Measurements from ENCODE around the gene PRDM15. TPM values are rescaled to one million over a fixed set of nuclear protein-coding genes. Genes with fewer than 3 reads are reported as not detected.

The PRDM15 gene
- total RNA-seq, 4 donors from 2014 or later: 6.4 to 88.4 (median 21.1) TPM

DNA sequence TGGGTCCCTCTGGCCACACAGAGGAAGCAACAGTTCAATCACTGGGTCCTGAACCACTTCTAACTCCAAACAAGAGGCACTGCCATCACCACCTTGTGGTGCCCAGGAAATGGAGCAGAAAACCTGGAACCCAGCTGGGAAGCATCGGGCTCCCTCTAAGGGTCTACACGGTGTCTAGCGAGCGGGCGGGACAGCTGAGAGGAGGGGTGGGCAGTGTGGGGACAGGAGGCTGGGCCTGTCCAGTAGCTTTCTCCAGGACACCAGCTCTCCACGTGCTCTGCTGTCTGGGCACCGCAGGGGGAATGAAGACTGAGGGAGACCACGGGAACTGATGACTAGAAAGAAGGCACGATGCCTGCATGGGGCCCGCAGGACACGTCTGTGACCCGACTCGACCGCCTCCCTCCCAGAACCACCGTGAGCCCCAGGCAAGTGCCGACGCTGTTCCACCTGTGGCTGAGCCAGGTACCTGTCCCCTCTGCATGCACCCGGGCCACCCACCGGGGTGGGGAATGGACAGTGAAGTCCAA lies 5.4 kb upstream of the PRDM15 start:
- no peak for DNase-seq
- H3K27ac ChIP-seq: no peak overlapping the region
- 96% methylated on average over 19 of the region's 19 CpGs; no CpG with 5 or more reads in 1 of the 2 donors for WGBS, 2 donors (ENCODE audit: low coverage in 1 of 2)
- no peaks in the 10 kb centered on the region for H3K36me3 ChIP-seq
- no peaks in the 10 kb centered on the region for H3K9me3 ChIP-seq
- intact Hi-C loops (cut with DNase I; ENCODE audit: low total_unique reads): no loop called here
- H3K4me3 ChIP-seq: no peak overlapping the region
- no peaks in the 10 kb centered on the region for H3K27me3 ChIP-seq
- TF ChIP-seq, protein P1, sequence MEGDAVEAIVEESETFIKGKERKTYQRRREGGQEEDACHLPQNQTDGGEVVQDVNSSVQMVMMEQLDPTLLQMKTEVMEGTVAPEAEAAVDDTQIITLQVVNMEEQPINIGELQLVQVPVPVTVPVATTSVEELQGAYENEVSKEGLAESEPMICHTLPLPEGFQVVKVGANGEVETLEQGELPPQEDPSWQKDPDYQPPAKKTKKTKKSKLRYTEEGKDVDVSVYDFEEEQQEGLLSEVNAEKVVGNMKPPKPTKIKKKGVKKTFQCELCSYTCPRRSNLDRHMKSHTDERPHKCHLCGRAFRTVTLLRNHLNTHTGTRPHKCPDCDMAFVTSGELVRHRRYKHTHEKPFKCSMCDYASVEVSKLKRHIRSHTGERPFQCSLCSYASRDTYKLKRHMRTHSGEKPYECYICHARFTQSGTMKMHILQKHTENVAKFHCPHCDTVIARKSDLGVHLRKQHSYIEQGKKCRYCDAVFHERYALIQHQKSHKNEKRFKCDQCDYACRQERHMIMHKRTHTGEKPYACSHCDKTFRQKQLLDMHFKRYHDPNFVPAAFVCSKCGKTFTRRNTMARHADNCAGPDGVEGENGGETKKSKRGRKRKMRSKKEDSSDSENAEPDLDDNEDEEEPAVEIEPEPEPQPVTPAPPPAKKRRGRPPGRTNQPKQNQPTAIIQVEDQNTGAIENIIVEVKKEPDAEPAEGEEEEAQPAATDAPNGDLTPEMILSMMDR (IDR thresholded peaks at IDR 0.05): no peak
- TF ChIP-seq POLR2A (IDR thresholded peaks at IDR 0.05) (no peak), EP300 (IDR thresholded peaks at IDR 0.05; ENCODE audit: low read depth) (no peak), POLR2AphosphoS5 (IDR thresholded peaks at IDR 0.05) (no peak)
- in situ Hi-C loops (cut with MboI; ENCODE audit: low pct_ligation_motif_present in 1 of 4, low pct_unique_long_range_greater_than_20kb in 1 of 4, low sequenced_read_pairs in 3 of 4): no loop called here
- peaks cover 4 to 7% (median 5%) of the 10 kb centered on the region in 4 donors for H3K4me1 ChIP-seq

DNA sequence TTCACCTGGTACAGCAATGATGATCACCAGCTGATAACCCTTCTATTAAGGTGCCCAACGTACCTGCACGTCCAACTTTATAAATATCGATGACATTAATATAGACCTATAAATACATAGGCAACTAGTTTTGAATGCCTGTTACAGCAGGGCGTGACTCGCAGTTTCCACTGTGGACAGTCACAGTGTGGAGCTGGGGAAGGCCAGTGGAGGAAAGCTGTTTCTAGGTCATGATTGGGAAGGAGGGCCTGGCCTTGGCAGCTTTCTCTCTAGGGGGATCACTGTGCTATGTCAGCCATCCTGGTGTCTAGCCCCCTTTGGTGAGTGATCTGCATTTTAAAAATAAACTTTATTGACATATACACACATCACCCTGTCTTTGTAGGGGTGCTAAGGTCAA lies 4.4 kb upstream of the PRDM15 start:
- Histone ChIP-seq H3K4me1 (peaks cover 4 to 7% (median 6%) of the 10 kb centered on the region in 4 donors), H3K9me3 (no peaks in the 10 kb centered on the region), H3K27me3 (no peaks in the 10 kb centered on the region), H3K4me3 (no peak overlapping the region), H3K27ac (no peak overlapping the region), H3K36me3 (no peaks in the 10 kb centered on the region)
- WGBS, 2 donors (ENCODE audit: low coverage in 1 of 2): 80 to 92% methylated on average over 3 to 5 of the region's 5 CpGs
- intact Hi-C loops (cut with DNase I; ENCODE audit: low total_unique reads): no loop called here
- no peak for TF ChIP-seq POLR2A (IDR thresholded peaks at IDR 0.05)
- TF ChIP-seq, protein P1 (IDR thresholded peaks at IDR 0.05): no peak
- TF ChIP-seq POLR2AphosphoS5 (IDR thresholded peaks at IDR 0.05): no peak
- TF ChIP-seq EP300 (IDR thresholded peaks at IDR 0.05; ENCODE audit: low read depth): no peak
- in situ Hi-C loops (cut with MboI; ENCODE audit: low pct_ligation_motif_present in 1 of 4, low pct_unique_long_range_greater_than_20kb in 1 of 4, low sequenced_read_pairs in 3 of 4): no loop called here
- no peak for DNase-seq

DNA sequence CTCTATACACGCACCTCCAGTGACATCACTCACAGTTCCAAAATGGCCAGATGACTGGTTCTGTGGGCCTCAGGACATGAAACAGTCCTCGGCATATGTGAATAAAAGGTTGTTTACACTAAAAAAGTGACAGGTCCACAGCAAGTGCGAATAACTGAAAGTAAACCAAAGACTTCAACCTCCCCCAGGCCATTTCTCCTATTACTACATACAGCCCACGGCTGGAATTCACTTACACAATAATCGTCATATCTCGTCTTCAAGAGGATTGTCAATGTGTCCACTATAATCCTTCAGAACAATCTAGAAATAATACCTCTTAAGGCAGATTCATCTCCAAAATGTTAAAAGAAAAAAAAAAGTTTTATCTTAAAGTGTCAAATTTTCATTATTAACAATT lies 1.9 kb upstream of the PRDM15 start:
- 95 to 98% methylated on average over 5 to 6 of the region's 6 CpGs for WGBS, 2 donors (ENCODE audit: low coverage in 1 of 2)
- Histone ChIP-seq H3K4me1 (peaks cover 4 to 18% (median 12%) of the 10 kb centered on the region in 4 donors), H3K4me3 (no peak overlapping the region), H3K27me3 (no peaks in the 10 kb centered on the region), H3K36me3 (no peaks in the 10 kb centered on the region), H3K27ac (no peak overlapping the region), H3K9me3 (no peaks in the 10 kb centered on the region)
- DNase-seq: no peak
- in situ Hi-C loops (cut with MboI; ENCODE audit: low pct_ligation_motif_present in 1 of 4, low pct_unique_long_range_greater_than_20kb in 1 of 4, low sequenced_read_pairs in 3 of 4) (no loop called here), intact Hi-C loops (cut with DNase I; ENCODE audit: low total_unique reads) (no loop called here)
- TF ChIP-seq EP300 (IDR thresholded peaks at IDR 0.05; ENCODE audit: low read depth): no peak
- no peak for TF ChIP-seq POLR2A (IDR thresholded peaks at IDR 0.05)
- no peak for TF ChIP-seq POLR2AphosphoS5 (IDR thresholded peaks at IDR 0.05)
- TF ChIP-seq, protein P1 (IDR thresholded peaks at IDR 0.05): no peak

DNA sequence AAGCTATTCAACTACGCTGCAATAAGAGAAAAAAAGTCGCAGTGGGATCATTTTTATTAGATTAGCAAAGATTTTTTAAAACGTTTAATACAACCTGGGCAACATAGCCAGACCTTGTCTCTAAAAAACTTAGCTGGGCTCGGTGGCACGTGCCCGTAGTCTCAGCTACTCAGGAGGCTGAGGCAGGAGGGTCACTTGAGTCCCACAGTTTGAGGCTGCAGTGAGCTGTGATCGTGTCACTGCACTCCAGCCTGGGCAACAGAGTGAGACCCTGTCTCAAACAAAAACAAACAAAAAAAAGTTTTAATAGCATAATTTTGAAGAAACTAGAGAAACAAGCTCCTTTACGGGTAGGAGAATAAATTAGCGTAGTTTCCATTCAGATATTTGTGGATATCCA lies 1.0 kb upstream of the PRDM15 start:
- intact Hi-C loops (cut with DNase I; ENCODE audit: low total_unique reads): no loop called here
- no peaks in the 10 kb centered on the region for H3K36me3 ChIP-seq
- no peak overlapping the region for H3K27ac ChIP-seq
- H3K27me3 ChIP-seq: no peaks in the 10 kb centered on the region
- WGBS, 2 donors (ENCODE audit: low coverage in 1 of 2): 86 to 92% methylated on average over 9 of the region's 9 CpGs
- TF ChIP-seq, protein P1 (IDR thresholded peaks at IDR 0.05): no peak
- TF ChIP-seq POLR2A (IDR thresholded peaks at IDR 0.05) (no peak), POLR2AphosphoS5 (IDR thresholded peaks at IDR 0.05) (no peak), EP300 (IDR thresholded peaks at IDR 0.05; ENCODE audit: low read depth) (no peak)
- peak overlapping the region in 1 of 4 donors; percentile 73 for H3K4me3 ChIP-seq
- in situ Hi-C loops (cut with MboI; ENCODE audit: low pct_ligation_motif_present in 1 of 4, low pct_unique_long_range_greater_than_20kb in 1 of 4, low sequenced_read_pairs in 3 of 4): no loop called here
- DNase-seq: no peak
- H3K9me3 ChIP-seq: no peaks in the 10 kb centered on the region
- peaks cover 4 to 18% (median 12%) of the 10 kb centered on the region in 4 donors for H3K4me1 ChIP-seq

Data from transverse colon (tissue), 4 donors.